ENCODE results near the gene SDK1.

DNA sequence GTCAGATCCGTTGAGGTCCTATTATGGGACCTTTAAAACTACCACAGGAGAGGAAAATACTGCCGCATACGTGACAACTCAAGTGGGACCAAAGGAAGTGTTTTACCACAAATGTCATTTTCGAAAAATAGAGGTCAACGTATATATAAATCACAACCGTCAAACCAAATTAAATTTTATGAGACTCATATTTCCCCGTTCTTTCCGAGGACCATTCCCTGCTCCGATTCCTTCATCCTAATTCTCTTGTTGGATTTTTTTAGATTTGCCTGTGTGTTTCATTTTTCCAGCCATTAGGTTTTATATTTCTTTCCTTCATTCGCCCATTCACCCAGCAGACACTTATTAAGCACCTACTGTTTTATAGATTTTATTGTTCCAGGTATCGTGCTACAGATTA, 797.1 kb downstream of the SDK1 start:
- no peak for TF ChIP-seq NFIC (IDR thresholded peaks at IDR 0.05; ENCODE audit: low read depth, low read length)
- no peak for TF ChIP-seq CBFB (IDR thresholded peaks at IDR 0.05; ENCODE audit: low read depth)
- no peak for TF ChIP-seq CREM (IDR thresholded peaks at IDR 0.05; ENCODE audit: low read depth)
- TF ChIP-seq, protein P1, sequence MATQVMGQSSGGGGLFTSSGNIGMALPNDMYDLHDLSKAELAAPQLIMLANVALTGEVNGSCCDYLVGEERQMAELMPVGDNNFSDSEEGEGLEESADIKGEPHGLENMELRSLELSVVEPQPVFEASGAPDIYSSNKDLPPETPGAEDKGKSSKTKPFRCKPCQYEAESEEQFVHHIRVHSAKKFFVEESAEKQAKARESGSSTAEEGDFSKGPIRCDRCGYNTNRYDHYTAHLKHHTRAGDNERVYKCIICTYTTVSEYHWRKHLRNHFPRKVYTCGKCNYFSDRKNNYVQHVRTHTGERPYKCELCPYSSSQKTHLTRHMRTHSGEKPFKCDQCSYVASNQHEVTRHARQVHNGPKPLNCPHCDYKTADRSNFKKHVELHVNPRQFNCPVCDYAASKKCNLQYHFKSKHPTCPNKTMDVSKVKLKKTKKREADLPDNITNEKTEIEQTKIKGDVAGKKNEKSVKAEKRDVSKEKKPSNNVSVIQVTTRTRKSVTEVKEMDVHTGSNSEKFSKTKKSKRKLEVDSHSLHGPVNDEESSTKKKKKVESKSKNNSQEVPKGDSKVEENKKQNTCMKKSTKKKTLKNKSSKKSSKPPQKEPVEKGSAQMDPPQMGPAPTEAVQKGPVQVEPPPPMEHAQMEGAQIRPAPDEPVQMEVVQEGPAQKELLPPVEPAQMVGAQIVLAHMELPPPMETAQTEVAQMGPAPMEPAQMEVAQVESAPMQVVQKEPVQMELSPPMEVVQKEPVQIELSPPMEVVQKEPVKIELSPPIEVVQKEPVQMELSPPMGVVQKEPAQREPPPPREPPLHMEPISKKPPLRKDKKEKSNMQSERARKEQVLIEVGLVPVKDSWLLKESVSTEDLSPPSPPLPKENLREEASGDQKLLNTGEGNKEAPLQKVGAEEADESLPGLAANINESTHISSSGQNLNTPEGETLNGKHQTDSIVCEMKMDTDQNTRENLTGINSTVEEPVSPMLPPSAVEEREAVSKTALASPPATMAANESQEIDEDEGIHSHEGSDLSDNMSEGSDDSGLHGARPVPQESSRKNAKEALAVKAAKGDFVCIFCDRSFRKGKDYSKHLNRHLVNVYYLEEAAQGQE (IDR thresholded peaks at IDR 0.05; ENCODE audit: low read depth, low read length), result no peak
- no peak for TF ChIP-seq TAF1 (IDR thresholded peaks at IDR 0.05; ENCODE audit: borderline replicate concordance, low read depth, low read length)
- TF ChIP-seq POLR2A (IDR thresholded peaks at IDR 0.05; ENCODE audit: low read depth, low read length), result no peak
- no peak for TF ChIP-seq CEBPZ (IDR thresholded peaks at IDR 0.05; ENCODE audit: low read depth, low read length)
- no peak for TF ChIP-seq SMARCA5 (IDR thresholded peaks at IDR 0.05)

Measured in GM12878 (cell line).